GM10847 (cell line): ENCODE data around the gene GATD1.

Source experiments
- POLR2A ChIP-seq: IDR thresholded peaks from 2 replicates; pipeline ENCODE4 v1.6.1; 2011; ENCODE audit not compliant: insufficient read length; ENCODE audit errors: extremely low read depth

GATD1 gene

DNA sequence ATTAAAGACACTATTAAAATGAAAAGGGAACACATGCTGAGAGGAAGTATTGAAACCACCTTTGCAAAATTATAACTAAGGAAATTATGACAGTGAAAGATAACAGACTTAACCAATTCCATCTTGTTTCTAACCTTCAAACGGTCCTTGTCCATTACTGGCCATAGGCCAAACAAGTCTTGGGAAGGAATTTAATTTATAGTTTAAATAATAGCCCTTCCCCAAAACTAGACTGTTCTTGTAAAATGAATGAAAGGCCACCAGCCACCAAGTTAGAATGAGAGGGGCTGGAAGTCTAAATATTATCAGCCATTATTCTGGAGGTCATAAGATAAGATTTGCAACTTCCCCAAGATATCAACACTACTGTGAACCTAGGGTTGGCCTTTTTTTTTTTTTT is 31.9 kb downstream of the GATD1 start:
- TF ChIP-seq POLR2A: no peak

- TF ChIP-seq POLR2A: no peak
Observed at GRCh38 chr11:742571-743201, 34.6 kb downstream of the GATD1 start.

DNA sequence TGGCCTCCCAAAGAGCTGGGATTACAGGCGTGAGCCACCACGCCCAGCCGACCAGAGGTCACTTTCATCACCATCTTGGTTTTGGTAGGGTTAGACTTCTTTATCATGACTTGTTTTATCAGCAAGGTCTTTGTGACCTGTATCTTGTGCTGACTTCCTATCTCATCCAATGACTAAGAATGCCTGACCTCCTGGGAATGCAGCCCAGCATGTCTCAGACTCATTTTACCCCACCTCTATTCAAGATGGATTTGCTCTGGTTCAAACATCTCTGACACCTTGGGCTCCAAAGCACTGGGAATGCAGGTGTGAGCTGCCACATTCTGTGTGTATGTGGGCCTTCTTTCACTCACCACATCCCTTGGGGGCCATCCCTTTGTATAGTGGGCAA is 35.1 kb downstream of the GATD1 start:
- no peak for TF ChIP-seq POLR2A

DNA sequence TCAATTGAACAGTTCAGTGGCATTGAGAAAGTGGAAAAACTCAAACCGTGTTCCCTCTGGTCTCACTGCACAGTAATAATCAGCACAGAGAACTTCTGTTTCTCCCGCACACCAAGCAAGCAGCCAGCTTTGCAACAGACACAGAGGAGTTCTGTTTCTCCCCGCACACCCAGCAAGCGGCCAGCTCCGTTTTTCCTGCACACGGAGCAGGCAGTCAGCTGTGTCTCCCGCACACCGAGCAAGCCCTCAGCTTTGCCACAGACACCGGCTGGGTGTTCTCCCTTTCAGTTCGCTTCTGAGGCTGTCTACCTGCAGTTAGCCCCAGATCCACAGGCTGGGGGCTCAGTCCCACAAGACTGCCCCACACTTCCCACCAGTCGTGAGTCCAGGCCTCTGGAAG is 39.9 kb downstream of the GATD1 start:
- TF ChIP-seq POLR2A: no peak

DNA sequence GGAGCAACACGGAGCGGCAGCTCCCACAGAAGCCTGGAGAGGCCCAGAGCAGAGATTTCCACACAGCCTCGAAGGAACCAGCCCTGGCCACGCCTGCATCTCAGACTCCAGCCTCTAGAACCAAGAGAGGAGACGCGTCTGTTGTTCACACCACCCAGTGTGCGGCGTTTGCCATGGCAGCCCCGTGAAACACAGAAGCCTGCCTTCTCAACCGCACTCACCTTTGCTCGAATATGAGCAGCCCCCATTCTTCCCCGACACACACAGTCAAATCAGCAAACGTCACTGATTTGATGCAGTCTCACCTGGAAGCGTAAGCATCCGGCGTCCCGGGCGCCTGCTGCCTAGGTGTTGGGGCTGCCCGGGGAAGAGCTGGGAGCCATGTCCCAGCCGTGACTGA is 44.2 kb downstream of the GATD1 start:
- no peak for TF ChIP-seq POLR2A

DNA sequence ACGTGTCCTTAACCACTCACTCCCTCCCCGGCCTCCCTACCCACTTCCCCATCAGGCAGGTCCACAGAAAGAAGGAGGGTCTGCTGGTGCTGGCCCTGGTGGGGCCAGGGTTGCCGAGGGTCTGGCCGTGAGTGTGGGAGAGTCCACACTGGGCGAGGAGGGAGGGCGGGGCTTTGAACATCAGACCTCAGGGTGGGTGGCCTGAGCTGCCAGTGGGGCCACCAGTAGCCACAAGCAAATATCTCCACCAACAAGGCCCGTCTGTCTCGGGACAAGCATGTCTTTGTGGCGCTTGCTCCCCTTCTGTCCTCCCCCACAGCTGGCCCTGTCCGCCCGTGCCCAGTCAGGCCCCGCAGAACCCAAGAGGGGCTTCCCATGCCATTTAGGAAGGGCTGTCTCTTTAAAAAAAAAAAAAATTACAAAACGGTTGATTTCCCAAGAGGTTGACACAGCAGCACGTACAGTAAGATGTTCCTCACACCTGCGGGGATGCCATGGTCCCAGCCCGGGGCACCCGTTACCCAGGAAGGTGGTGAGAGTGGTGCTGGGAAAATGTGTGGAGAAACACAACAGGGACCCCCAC is 47.7 kb downstream of the GATD1 start:
- TF ChIP-seq POLR2A: no peak

GRCh38 chr11:728901-729491 is 48.3 kb downstream of the GATD1 start:
- no peak for TF ChIP-seq POLR2A

GRCh38 chr11:727859-728748 is 49.2 kb downstream of the GATD1 start:
- no peak for TF ChIP-seq POLR2A

GRCh38 chr11:727281-727701 is 50.0 kb downstream of the GATD1 start:
- no peak for TF ChIP-seq POLR2A

DNA sequence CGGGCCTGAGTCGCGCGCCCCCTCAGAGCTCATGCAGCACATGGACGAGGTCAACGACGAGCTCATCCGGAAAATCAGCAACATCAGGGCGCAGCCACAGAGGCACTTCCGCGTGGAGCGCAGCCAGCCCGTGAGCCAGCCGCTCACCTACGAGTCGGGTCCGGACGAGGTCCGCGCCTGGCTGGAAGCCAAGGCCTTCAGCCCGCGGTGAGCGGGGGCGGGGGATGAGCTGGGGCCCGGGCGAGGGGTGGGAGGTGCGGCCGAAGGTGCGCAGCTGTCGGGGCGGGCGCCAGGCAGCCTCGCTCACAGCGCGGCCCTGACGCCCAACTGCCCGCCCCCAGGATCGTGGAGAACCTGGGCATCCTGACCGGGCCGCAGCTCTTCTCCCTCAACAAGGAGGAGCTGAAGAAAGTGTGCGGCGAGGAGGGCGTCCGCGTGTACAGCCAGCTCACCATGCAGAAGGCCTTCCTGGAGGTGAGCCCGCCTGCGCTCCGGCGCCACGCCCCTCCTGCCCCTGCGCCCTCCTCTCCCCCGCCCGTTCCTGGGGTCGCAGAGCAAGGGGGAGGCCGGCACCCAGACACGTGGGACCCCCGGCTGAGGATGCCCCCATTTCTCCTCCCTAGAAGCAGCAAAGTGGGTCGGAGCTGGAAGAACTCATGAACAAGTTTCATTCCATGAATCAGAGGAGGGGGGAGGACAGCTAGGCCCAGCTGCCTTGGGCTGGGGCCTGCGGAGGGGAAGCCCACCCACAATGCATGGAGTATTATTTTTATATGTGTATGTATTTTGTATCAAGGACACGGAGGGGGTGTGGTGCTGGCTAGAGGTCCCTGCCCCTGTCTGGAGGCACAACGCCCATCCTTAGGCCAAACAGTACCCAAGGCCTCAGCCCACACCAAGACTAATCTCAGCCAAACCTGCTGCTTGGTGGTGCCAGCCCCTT is 50.7 kb downstream of the GATD1 start:
- no peak for TF ChIP-seq POLR2A

- no peak for TF ChIP-seq POLR2A
Observed at GRCh38 chr11:725624-726202, 51.6 kb downstream of the GATD1 start.

GRCh38 chr11:724778-725386 is 52.4 kb downstream of the GATD1 start:
- no peak for TF ChIP-seq POLR2A

GRCh38 chr11:724049-724777 is 53.1 kb downstream of the GATD1 start:
- no peak for TF ChIP-seq POLR2A
